ENCODE measurements around the gene TRAPPC6A. TPM values are rescaled to one million over a fixed set of nuclear protein-coding genes. Genes with fewer than 3 reads are reported as not detected.

The TRAPPC6A gene
- total and polyA plus RNA-seq, 2 of the 13 experiments (the other 11 are each of a cell fraction or from before 2014, with no cell fraction given), result 6.5 to 21.0 TPM

DNA sequence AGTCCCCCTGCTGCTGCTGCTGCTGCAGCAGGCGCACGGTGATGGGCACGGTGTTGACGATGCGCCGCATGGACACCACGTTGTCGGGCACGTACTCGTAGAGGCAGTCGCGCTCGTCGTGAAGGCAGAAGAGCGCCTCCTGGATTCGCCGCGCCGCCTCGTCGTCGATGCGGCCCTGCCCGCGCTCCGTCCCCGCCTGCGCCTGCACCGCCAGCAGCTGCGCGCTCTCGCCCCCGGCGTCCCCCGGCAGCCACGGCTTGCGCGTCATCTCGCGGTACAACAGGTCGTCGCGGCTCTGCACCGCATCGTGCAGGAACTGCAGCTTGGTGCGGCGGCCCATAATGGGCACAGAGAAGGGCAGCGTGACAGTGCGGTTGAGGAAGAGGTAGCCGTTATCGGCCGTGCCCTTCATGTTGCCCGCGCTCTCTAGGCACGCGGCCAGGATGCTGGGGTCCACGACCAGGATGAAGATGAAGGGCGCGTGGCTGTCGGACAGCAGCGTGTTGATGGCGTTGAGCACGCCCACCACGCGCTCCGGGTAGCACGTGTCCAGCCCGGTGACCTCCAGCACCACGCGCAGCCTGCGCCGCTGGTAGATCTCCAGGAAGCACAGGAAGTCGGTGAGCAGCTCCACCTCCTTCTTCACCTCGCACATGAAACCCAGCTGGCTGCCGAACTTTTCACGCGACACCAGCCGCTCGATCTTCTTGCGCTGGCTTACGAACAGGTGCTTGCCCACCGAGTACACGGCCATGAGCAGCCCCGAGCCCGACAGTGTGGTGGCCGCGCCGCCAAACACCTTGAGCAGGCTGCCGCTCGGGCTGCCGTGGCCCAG is 25.3 kb downstream of the TRAPPC6A start:
- ChIA-PET CTCF (ENCODE audit: low intra/inter-chr PET ratio, low total read pairs) (no interaction called here), POLR2A (interaction anchor here (2.6 kb wide), 1 partner anchor 26 kb away, joined by 23 read pairs; the partner anchor contains the start of genes BLOC1S3 and TRAPPC6A)
- peaks cover 61% of the 10 kb centered on the region for H3K4me1 ChIP-seq (ENCODE audit: insufficient read depth, low read length)
- H3K9me3 ChIP-seq (ENCODE audit: low read length), result no peaks in the 10 kb centered on the region
- intact Hi-C loops (cut with micrococcal nuclease; ENCODE audit: unreplicated experiment) (no loop called here), in situ Hi-C loops (cut with HindIII; ENCODE audit: extremely low pct_ligation_motif_present, low pct_unique_long_range_greater_than_20kb) (no loop called here)
- no peak overlapping the region for H3K4me2 ChIP-seq (ENCODE audit: low read depth, low read length)
- no peak overlapping the region for H2AFZ ChIP-seq (ENCODE audit: low read length)
- no peaks in the 10 kb centered on the region for H3K36me3 ChIP-seq (replicated peaks in 1 of 2; ENCODE audit: control insufficient read depth in 1 of 2, insufficient read depth in 2 of 2, low read length in 2 of 2)
- H3K27ac ChIP-seq (ENCODE audit: extremely low read length, insufficient read depth, low read length), result no peak overlapping the region
- TF ChIP-seq ZBTB2 (CRISPR knock-in tag; IDR thresholded peaks at IDR 0.05; ENCODE audit: low read depth) (no peak), TCF7 (IDR thresholded peaks at IDR 0.05; ENCODE audit: low read depth) (no peak), ZNF607 (CRISPR knock-in tag; IDR thresholded peaks at IDR 0.05; ENCODE audit: borderline replicate concordance) (no peak), ZBTB38 (CRISPR knock-in tag; IDR thresholded peaks at IDR 0.05) (0 out of 2 replicates have a peak, but pooled peaks have one; percentile 3), ZFP1 (CRISPR knock-in tag; IDR thresholded peaks at IDR 0.05) (no peak), GABPB1 (CRISPR knock-in tag; IDR thresholded peaks at IDR 0.05) (0 out of 2 replicates have a peak, but pooled peaks have one; percentile 3)
- ATAC-seq, result no peak
- no peak overlapping the region for H3K4me3 ChIP-seq (replicated peaks in 1 of 3; ENCODE audit: insufficient read depth in 1 of 3, low read depth in 2 of 3, low read length in 3 of 3)
- FAIRE-seq, result no peak
- H4K20me1 ChIP-seq (ENCODE audit: insufficient read depth, low read length), result no peaks in the 10 kb centered on the region
- DNase-seq (ENCODE audit: low spot score), result no peak
- BruUV-seq (replicated peaks), result no TSS peak
- no peaks in the 10 kb centered on the region for H3K79me2 ChIP-seq (ENCODE audit: insufficient read depth, low read length)
- no peak overlapping the region for H3K9ac ChIP-seq (ENCODE audit: insufficient read depth, low read depth, low read length)
- WGBS (ENCODE audit: low lambda C conversion rate), result 96% methylated on average over 64 of the region's 91 CpGs
- H3K27me3 ChIP-seq (ENCODE audit: control insufficient read depth in 1 of 2, insufficient read depth in 2 of 2, low read length in 2 of 2), result peaks cover 0 to 19% of the 10 kb centered on the region in 2 experiments; a peak in 3 of 5 replicates

All from HepG2 (cell line).